Caco-2 (cell line): ENCODE data around the gene LRRC1. TPM values are rescaled to one million over a fixed set of nuclear protein-coding genes. Genes with fewer than 3 reads are reported as not detected.
"Not testable (repeated sequence)": the region's sequence is repeated elsewhere in the genome, so short reads cannot be mapped to it uniquely, and the experiment has no call there.

Experiments used
- BruUV-seq: library from RNA; stranded (reverse); fragments of 400-500 nt; replicated peaks from 2 replicates; lab custom pipeline; 2021; lab: Mats Ljungman, UMichigan
- CTCF ChIA-PET: fragments of 300-600 bp; sonication (Branson Sonifier 250); formaldehyde crosslinking; loops from one replicate; lab custom pipeline; 2022; ENCODE audit warnings: antibody characterized with exemption; lab: Charles Lee
- POLR2A ChIA-PET: fragments of 300-600 bp; sonication (Branson Sonifier 250); formaldehyde crosslinking; loops from one replicate; lab custom pipeline; 2022; ENCODE audit warnings: antibody characterized with exemption; lab: Charles Lee
- DNase-seq, 2 experiments: peaks; one replicate each; pipeline versions ENCODE4 v3.0.0 to v3.0.0-alpha.2; 2020 to 2022
- H3K27me3 ChIP-seq: replicated peaks from 2 replicates; pipeline ENCODE4 v1.6.0; 2011; ENCODE audit warnings: low read length; ENCODE audit not compliant: control insufficient read depth, insufficient read depth
- H3K36me3 ChIP-seq: 2 replicates; pipeline ENCODE4 v1.5.1; 2011; ENCODE audit warnings: low read length; ENCODE audit not compliant: control insufficient read depth, insufficient read depth
- H3K4me1 ChIP-seq: fragments of 250-450 bp; sonication (Bioruptor Pico); 2 replicates; pipeline ENCODE4 v1.5.1; 2020; ENCODE audit warnings: mild to moderate bottlenecking
- H3K4me3 ChIP-seq: 2 replicates; pipeline ENCODE4 v1.5.1; 2011; ENCODE audit warnings: low read depth, mild to moderate bottlenecking, control low read depth, low read length
- H3K9me3 ChIP-seq: fragments of 250-450 bp; sonication (Bioruptor Pico); 2 replicates; pipeline ENCODE4 v1.5.1; 2020; ENCODE audit warnings: mild to moderate bottlenecking, moderate library complexity
- H3K27ac Mint-ChIP-seq: one replicate; pipeline ENCODE4 v1.8.0; 2022; ENCODE audit warnings: mixed read lengths; ENCODE audit not compliant: unreplicated experiment
- H3K27me3 Mint-ChIP-seq: one replicate; pipeline ENCODE4 v1.8.0; 2022; ENCODE audit warnings: mixed read lengths; ENCODE audit not compliant: insufficient read depth, unreplicated experiment
- H3K36me3 Mint-ChIP-seq: one replicate; pipeline ENCODE4 v1.8.0; 2022; ENCODE audit warnings: mild to moderate bottlenecking, mixed read lengths; ENCODE audit not compliant: insufficient read depth, unreplicated experiment
- H3K4me1 Mint-ChIP-seq: one replicate; pipeline ENCODE4 v1.8.0; 2022; ENCODE audit warnings: low read depth, mixed read lengths; ENCODE audit not compliant: unreplicated experiment
- H3K4me3 Mint-ChIP-seq: one replicate; pipeline ENCODE4 v1.8.0; 2022; ENCODE audit warnings: mild to moderate bottlenecking, moderate library complexity, mixed read lengths; ENCODE audit not compliant: unreplicated experiment
- H3K9me3 Mint-ChIP-seq: one replicate; pipeline ENCODE4 v1.8.0; 2022; ENCODE audit warnings: mixed read lengths; ENCODE audit not compliant: unreplicated experiment
- CTCF ChIP-seq, 2 experiments: fragments of 200-600 bp in 1 of 2; IDR thresholded peaks; 1 replicate in 1 of 2; 2 replicates in 1 of 2; pipeline versions ENCODE4 v1.5.1 to v1.8.0; 2011 to 2022; ENCODE audit warnings: antibody characterized with exemption in 1 of 2, control low read depth in 1 of 2, inconsistent platforms in 1 of 2, low read depth in 1 of 2, low read length in 1 of 2, mild to moderate bottlenecking in 1 of 2, moderate library complexity in 1 of 2; ENCODE audit not compliant: insufficient read depth in 1 of 2, severe bottlenecking in 1 of 2, unreplicated experiment in 1 of 2
- intact Hi-C: fragments of 100-400 bp; cut with micrococcal nuclease; formaldehyde crosslinking; loops from one replicate; pipeline ENCODE4 v1.10.0; 2022; ENCODE audit not compliant: unreplicated experiment
- total RNA-seq: library from RNA; stranded (reverse); gene quantifications from 2 replicates; pipeline ENCODE4 v1.2.3, GENCODE V29; 2022

The LRRC1 gene
- total RNA-seq, 1 experiment from 2014 or later: 60.8 TPM

DNA sequence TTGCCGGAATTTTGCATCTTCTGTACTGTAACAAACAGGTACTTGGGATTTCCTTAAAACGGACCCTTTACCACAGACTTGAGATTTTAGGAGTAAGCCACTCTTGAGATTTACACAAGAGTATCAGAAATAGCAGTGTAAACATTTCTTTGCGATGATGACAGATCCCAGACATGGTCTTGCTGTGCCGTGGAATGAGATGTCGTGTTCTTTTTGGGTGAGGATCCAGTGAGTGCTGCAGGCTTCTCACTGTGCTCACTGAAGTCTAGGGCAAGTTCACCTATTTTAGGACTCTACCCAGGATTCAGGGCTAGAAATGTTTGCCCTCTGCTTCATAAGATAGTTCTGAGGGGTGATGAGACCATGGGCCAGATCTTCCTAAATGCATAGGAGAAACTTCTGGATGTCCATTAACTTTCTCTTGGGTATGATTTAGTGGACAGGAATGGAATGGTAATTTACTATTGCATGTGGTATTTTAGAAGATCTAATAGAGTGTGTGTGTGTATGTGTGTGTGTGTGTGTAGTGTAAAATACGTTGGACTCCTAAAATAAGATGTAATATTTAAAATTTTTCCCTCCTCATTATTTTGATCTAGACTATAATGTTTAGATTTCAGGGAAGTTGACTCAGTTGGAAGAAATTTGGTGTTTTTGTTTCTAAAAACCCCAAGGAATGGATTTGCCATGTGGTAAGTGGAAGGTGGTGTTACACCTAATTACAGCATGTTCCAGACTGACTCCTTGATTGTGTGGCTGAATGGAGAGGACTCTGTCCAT is 8.5 kb downstream of the LRRC1 start:
- Mint-ChIP-seq H3K36me3 (peaks cover 34% of the 10 kb centered on the region), H3K27ac (no peak overlapping the region), H3K27me3 (no peaks in the 10 kb centered on the region), H3K4me1 (peaks cover 52% of the 10 kb centered on the region), H3K4me3 (no peak overlapping the region), H3K9me3 (no peaks in the 10 kb centered on the region)
- intact Hi-C loops: no loop called here
- Histone ChIP-seq H3K4me3 (no peak overlapping the region), H3K9me3 (no peaks in the 10 kb centered on the region), H3K36me3 (no peaks in the 10 kb centered on the region), H3K4me1 (peaks cover 20% of the 10 kb centered on the region), H3K27me3 (no peaks in the 10 kb centered on the region)
- CTCF ChIA-PET: no interaction called here
- no peak for TF ChIP-seq CTCF (IDR thresholded peaks at IDR 0.05; ENCODE audit: insufficient read depth in 1 of 2, low read depth in 1 of 2, low read length in 1 of 2, severe bottlenecking in 1 of 2, unreplicated experiment in 1 of 2)
- no TSS peak for BruUV-seq
- POLR2A ChIA-PET: no interaction called here
- DNase-seq: no peak

DNA sequence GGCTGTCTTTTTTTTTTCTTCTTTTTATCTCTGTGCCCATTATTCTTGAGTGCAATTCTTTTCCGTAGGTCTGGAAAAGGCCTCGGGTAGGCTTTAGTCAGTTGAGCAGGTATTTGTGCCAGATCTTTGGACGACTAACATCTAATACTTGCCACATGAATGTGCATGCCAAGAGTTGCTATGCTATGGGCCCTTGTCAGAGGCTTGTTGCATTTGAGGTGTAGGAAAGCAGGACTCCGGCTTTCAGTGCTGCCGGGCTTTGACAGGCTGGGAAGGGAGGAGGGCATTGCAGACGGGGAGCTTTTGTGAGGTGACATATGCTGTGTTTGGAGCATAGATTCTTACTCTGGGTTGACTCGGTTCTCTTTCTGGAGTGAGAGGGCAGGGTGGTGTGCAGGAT is 10.2 kb downstream of the LRRC1 start:
- TF ChIP-seq CTCF (IDR thresholded peaks at IDR 0.05; ENCODE audit: insufficient read depth in 1 of 2, low read depth in 1 of 2, low read length in 1 of 2, severe bottlenecking in 1 of 2, unreplicated experiment in 1 of 2): no peak
- Mint-ChIP-seq H3K27me3 (no peaks in the 10 kb centered on the region), H3K4me1 (peaks cover 35% of the 10 kb centered on the region), H3K9me3 (no peaks in the 10 kb centered on the region), H3K4me3 (no peak overlapping the region), H3K36me3 (peaks cover 19% of the 10 kb centered on the region), H3K27ac (no peak overlapping the region)
- ChIA-PET POLR2A (no interaction called here), CTCF (no interaction called here)
- H3K4me1 ChIP-seq: peaks cover 7% of the 10 kb centered on the region
- H3K36me3 ChIP-seq: no peaks in the 10 kb centered on the region
- H3K4me3 ChIP-seq: no peak overlapping the region
- H3K27me3 ChIP-seq: no peaks in the 10 kb centered on the region
- no TSS peak for BruUV-seq
- intact Hi-C loops: no loop called here
- no peak for DNase-seq
- no peaks in the 10 kb centered on the region for H3K9me3 ChIP-seq

GRCh38 chr6:53805725-53806124 is 10.9 kb downstream of the LRRC1 start:
- no peak overlapping the region for H3K4me3 ChIP-seq
- no peak for TF ChIP-seq CTCF (IDR thresholded peaks at IDR 0.05; ENCODE audit: insufficient read depth in 1 of 2, low read depth in 1 of 2, low read length in 1 of 2, severe bottlenecking in 1 of 2, unreplicated experiment in 1 of 2)
- no peaks in the 10 kb centered on the region for H3K9me3 ChIP-seq
- Mint-ChIP-seq H3K27ac (no peak overlapping the region), H3K36me3 (peaks cover 22% of the 10 kb centered on the region), H3K4me1 (peaks cover 35% of the 10 kb centered on the region), H3K9me3 (no peaks in the 10 kb centered on the region), H3K27me3 (no peaks in the 10 kb centered on the region), H3K4me3 (no peak overlapping the region)
- no peaks in the 10 kb centered on the region for H3K36me3 ChIP-seq
- BruUV-seq: no TSS peak
- CTCF ChIA-PET: no interaction called here
- no peaks in the 10 kb centered on the region for H3K27me3 ChIP-seq
- peaks cover 14% of the 10 kb centered on the region for H3K4me1 ChIP-seq
- POLR2A ChIA-PET: interaction anchor here (1.6 kb wide), 1 partner anchor 10 kb away, joined by 5 read pairs; no protein-coding TSS in a partner anchor
- no peak for DNase-seq
- intact Hi-C loops: no loop called here

GRCh38 chr6:53807606-53808005 is 12.8 kb downstream of the LRRC1 start:
- H3K27me3 ChIP-seq, H3K27ac Mint-ChIP-seq, H3K36me3 ChIP-seq, H3K9me3 Mint-ChIP-seq, H3K4me3 Mint-ChIP-seq, BruUV-seq, H3K27me3 Mint-ChIP-seq, intact Hi-C loops, H3K9me3 ChIP-seq, DNase-seq, CTCF ChIA-PET, H3K4me3 ChIP-seq, POLR2A ChIA-PET: not testable (repeated sequence)
- peaks cover 35% of the 10 kb centered on the region for H3K36me3 Mint-ChIP-seq
- H3K4me1 Mint-ChIP-seq: peaks cover 37% of the 10 kb centered on the region
- peaks cover 22% of the 10 kb centered on the region for H3K4me1 ChIP-seq
